Measurements from ENCODE around the gene CCDC178.

CCDC178 gene

GRCh38 chr18:32907311-32907585 is 533.3 kb downstream of the CCDC178 start:
- DNase-seq: no peak

GRCh38 chr18:32906506-32907310 is 533.8 kb downstream of the CCDC178 start:
- DNase-seq: no peak

GRCh38 chr18:32905651-32906050 is 534.9 kb downstream of the CCDC178 start:
- DNase-seq: no peak

- no peak for DNase-seq
Observed at GRCh38 chr18:32902568-32903330, 537.8 kb downstream of the CCDC178 start.

GRCh38 chr18:32899819-32900218 is 540.7 kb downstream of the CCDC178 start:
- DNase-seq: no peak

- DNase-seq: no peak
Observed at GRCh38 chr18:32896776-32897547, 543.6 kb downstream of the CCDC178 start.

- DNase-seq: no peak
Observed at GRCh38 chr18:32893915-32894314, 546.6 kb downstream of the CCDC178 start.

- DNase-seq: no peak
Observed at GRCh38 chr18:32891797-32892196, 548.7 kb downstream of the CCDC178 start.

- no peak for DNase-seq
Observed at GRCh38 chr18:32891130-32891529, 549.4 kb downstream of the CCDC178 start.

- DNase-seq: no peak
Observed at GRCh38 chr18:32889615-32890593, 550.6 kb downstream of the CCDC178 start.

GRCh38 chr18:32888306-32888705 is 552.2 kb downstream of the CCDC178 start:
- no peak for DNase-seq

Data from activated gamma-delta T cell treated with Interleukin-2 at 50 U/mL for 16 hours (primary cell).